ENCODE results near the gene TIMM22.
"Not testable (repeated sequence)": the region's sequence is repeated elsewhere in the genome, so short reads cannot be mapped to it uniquely, and the experiment has no call there.

Gene TIMM22

GRCh38 chr17:996554-997344 is at the start of gene TIMM22:
Gene TIMM22 (plus strand): TSS chr17:997129. CDS start chr17:997143, 14 bp downstream.
- peak; percentile 83 for FAIRE-seq

GRCh38 chr17:948284-948852 is 48.6 kb upstream of the TIMM22 start:
- FAIRE-seq: no peak

GRCh38 chr17:949623-950303 is 47.2 kb upstream of the TIMM22 start:
- no peak for FAIRE-seq

GRCh38 chr17:951325-952132 is 45.4 kb upstream of the TIMM22 start:
- no peak for FAIRE-seq

GRCh38 chr17:952592-952991 is 44.3 kb upstream of the TIMM22 start:
- FAIRE-seq: not testable (repeated sequence)

GRCh38 chr17:953767-954166 is 43.2 kb upstream of the TIMM22 start:
- FAIRE-seq: no peak

- FAIRE-seq: no peak
Measured at GRCh38 chr17:954431-955164, 42.3 kb upstream of the TIMM22 start.

- FAIRE-seq: no peak
Measured at GRCh38 chr17:956905-957304, 40.0 kb upstream of the TIMM22 start.

- no peak for FAIRE-seq
Measured at GRCh38 chr17:957856-958421, 39.0 kb upstream of the TIMM22 start.

GRCh38 chr17:958712-959451 is 38.0 kb upstream of the TIMM22 start:
- no peak for FAIRE-seq

GRCh38 chr17:962166-962565 is 34.8 kb upstream of the TIMM22 start:
- FAIRE-seq: no peak

- FAIRE-seq: no peak
Measured at GRCh38 chr17:962670-963069, 34.3 kb upstream of the TIMM22 start.

GRCh38 chr17:964876-965275 is 32.1 kb upstream of the TIMM22 start:
- no peak for FAIRE-seq

GRCh38 chr17:965311-965989 is 31.5 kb upstream of the TIMM22 start:
- no peak for FAIRE-seq

GRCh38 chr17:967122-967521 is 29.8 kb upstream of the TIMM22 start:
- no peak for FAIRE-seq

GRCh38 chr17:968812-969730 is 27.9 kb upstream of the TIMM22 start:
- no peak for FAIRE-seq

GRCh38 chr17:969811-970355 is 27.0 kb upstream of the TIMM22 start:
- FAIRE-seq: no peak

- no peak for FAIRE-seq
Measured at GRCh38 chr17:970364-970763, 26.6 kb upstream of the TIMM22 start.

- not testable (repeated sequence) for FAIRE-seq
Measured at GRCh38 chr17:971861-972260, 25.1 kb upstream of the TIMM22 start.
